ENCODE results near the gene TMC4.
"Not testable (repeated sequence)": the region's sequence is repeated elsewhere in the genome, so short reads cannot be mapped to it uniquely, and the experiment has no call there.

TMC4 gene, protein sequence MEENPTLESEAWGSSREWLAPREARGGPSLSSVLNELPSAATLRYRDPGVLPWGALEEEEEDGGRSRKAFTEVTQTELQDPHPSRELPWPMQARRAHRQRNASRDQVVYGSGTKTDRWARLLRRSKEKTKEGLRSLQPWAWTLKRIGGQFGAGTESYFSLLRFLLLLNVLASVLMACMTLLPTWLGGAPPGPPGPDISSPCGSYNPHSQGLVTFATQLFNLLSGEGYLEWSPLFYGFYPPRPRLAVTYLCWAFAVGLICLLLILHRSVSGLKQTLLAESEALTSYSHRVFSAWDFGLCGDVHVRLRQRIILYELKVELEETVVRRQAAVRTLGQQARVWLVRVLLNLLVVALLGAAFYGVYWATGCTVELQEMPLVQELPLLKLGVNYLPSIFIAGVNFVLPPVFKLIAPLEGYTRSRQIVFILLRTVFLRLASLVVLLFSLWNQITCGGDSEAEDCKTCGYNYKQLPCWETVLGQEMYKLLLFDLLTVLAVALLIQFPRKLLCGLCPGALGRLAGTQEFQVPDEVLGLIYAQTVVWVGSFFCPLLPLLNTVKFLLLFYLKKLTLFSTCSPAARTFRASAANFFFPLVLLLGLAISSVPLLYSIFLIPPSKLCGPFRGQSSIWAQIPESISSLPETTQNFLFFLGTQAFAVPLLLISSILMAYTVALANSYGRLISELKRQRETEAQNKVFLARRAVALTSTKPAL

DNA sequence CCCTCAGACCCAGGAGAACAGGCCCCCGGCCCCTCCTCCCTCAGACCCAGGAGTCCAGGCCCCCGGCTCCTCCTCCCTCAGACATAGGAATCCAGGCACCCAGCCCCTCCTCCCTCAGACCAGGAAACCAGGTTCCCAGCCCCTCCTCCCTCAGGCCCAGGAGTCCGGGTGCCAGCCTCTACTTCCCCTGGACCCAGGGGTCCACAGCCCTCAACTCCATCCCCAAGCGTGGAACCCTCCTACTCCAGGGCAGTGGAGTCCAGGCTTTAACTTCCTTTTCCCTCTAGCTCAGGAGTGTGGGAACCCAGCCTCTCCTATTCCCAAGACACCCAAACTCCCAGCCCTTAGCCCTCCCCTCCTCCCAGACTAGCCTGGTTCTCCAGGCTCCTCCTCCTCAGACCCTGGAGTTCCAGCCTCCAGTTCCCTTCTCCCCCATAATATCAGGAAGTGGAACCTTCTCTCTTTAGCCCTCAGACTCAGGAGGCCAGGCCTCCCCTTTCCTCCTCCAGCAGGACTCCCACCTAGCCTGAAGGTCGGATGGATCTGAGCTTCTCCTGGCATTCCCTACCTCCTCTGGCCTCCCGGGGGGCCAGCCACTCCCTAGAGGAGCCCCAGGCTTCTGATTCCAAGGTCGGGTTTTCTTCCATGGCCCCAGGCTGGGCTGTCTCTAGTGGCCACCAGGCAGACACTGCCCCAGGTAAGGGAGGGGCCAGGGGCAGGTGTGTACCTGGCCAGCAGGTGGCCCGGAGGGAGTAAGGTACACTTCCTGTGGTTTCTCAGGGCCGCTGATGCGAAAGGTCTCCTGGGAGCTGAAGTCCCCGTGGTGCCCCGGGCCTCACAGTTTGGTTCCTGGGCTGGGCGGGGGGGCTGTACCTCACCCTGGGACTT lies at the start of gene TMC4:
Gene TMC4 (minus strand): TSS at position 690 of the 888 bp plus-strand sequence. CDS start 43 bp downstream, at position 647.
- no peak for DNase-seq

DNA sequence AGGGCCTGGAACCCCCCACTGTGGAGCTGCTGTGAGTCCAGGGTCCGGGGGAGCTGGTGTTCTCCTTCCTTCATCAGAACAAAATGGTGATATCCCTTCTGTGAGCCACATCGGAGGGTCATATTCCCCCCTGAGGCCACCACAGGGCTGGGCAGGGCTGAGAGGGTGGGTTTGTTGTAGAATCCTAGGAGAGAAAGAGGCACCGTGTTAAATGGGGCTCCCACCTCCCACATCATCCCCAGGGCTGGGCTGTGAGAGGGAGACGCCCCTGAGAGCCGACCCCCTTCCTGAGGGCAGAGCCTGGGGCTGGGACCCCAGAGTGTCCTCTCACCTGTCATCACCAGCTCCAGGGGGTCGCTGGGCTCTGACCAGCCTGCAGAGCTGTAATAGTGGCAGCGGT lies 49.0 kb upstream of the TMC4 start:
- not testable (repeated sequence) for DNase-seq

DNA sequence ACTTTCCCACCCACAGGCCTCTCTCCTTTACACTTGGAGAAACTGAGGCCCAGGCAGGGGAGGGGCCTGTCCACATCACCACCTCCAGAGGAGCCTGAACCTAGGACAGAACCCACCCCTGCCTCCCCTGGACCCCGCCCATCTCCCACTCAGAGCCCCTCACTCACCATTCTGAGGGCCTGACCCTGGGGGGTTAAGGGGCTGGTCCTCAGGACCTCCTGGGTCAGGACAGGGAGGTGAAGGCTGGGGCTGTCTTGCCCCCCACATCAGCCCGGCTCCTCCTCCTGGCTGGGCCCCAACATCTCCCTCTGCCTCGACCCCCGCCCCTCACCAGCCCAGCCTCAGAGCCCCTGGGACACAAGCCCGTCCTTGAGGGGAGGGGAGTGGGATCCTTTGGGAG lies 46.7 kb upstream of the TMC4 start:
- DNase-seq: not testable (repeated sequence)

DNA sequence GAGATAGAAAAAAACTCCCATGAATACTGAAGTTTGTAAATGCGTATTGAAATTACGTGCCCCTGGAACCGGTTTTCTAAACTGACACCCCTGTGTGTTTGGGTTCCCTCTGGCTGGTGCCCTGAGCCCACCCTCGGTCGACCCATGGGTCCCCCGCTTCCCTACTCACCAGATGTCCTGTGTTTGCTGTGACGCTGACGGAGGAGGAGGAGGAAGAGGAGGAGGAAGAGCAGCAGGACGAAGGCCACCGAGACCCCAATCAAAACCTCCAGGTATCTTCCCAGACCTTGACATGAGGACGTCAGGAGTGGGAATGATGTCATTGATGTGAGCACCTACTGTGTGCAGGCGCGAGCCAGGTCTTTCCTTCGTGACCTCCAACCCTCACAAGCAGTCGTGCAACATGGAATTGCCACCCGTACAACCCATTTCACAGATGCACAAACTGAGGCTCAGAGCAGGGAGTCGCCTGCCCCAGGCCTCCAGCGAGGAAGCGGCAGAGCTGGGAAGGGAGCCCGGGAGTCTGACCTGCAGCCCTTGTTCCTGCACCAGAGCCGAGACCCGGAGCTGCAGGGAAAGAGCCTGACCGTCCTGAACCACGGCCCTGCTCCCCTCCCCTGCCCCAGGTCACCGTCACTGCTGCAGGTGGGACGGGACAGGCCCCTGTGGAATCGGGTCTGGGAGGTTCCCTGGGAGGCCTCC lies 46.2 kb upstream of the TMC4 start:
- DNase-seq: no peak

DNA sequence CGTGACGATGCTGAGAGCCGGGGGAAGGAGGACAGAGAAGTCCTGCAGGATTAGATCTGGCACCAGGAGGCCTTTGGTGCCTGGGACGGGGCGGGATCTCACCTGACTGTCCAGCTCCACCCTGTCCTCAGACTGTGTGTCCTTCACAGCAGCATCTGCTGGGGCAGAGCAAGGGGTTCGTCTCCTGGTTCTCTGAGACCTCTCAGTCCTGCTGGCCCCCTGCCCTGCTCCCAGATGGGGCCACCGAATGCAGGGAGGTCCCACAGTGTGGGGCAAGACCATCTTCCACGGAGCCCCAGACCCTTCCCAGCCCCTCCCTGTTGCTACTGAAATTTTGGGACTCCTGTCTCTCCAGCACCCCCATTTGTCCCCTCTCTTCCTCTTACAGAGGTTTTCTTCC lies 45.3 kb upstream of the TMC4 start:
- no peak for DNase-seq

DNA sequence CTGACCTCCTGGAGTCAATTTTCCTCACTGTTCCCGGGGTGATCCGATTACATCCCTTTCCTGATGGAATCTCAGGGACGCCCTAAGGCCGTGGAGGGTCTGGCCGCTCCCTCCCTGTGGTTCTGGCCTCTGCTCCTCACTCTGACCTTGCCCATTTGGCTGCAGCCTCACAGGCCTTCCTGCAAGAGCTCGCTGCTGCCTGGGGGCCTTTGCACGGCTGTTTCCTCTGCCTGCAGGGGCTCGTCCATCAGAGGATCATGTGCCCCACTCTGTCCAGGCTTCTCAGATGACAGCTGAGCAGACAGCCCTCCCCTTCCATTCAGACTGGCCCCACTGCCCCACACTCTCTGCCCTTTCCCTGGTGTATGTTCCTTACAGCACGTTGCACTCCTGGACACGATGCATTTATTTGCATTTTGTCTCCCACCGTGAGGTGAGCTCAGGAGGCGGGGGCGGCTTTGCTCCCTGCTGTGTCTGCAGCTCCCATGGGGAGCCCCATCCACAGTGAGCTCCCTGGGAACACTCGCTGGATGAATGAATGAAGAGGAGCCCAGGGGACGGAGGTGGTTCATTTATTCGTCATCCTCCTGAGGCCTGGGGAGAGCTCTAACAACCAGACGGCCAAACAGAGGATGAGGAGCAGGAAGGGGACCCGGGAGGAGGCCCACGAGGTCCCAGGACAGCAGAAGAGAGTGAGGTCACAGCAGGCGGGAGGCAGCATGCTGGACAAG lies 44.7 kb upstream of the TMC4 start:
- DNase-seq: not testable (repeated sequence)

DNA sequence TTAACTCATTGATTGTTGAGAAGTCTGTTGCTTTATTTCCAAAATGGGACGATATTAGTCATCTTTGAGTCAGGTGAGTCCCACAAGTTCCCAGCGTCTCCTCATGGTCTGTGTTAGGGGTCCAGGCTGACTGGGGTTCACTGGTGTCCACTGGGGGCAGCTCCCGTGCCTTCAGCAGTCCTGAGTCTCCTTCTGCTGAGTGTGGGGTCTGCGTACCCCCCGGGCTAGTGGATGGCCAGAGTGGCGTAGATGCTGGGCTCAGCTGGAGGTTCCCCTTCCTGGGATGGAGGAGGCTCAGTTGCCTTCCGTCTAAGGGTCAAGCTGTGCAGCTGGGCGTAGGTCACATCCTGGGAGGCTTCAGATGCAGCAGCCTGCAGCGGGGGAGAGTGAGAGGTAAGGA lies 43.9 kb upstream of the TMC4 start:
- no peak for DNase-seq

DNA sequence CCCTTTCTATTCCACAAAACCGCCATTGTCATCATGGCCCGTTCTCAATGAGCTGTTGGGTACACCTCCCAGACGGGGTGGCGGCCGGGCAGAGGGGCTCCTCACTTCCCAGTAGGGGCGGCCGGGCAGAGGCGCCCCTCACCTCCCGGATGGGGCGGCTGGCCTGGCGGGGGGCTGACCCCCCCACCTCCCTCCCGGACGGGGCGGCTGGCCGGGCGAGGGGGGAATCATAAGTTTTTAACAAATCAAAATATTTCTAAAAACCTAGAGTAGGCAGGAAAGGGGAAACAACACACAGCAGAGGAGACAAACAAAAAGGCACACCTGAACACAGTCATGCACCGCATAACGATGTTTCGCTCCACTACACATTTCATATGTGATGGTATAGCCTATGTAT lies 41.8 kb upstream of the TMC4 start:
- not testable (repeated sequence) for DNase-seq

DNA sequence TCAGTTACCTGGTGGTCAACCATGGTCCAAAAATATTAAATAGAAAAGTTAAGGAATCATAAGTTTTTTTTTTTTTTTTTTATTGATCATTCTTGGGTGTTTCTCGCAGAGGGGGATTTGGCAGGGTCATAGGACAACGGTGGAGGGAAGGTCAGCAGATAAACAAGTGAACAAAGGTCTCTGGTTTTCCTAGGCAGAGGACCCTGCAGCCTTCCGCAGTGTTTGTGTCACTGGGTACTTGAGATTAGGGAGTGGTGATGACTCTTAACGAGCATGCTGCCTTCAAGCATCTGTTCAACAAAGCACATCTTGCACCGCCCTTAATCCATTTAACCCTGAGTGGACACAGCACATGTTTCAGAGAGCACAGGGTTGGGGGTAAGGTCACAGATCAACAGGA lies 41.3 kb upstream of the TMC4 start:
- not testable (repeated sequence) for DNase-seq

DNA sequence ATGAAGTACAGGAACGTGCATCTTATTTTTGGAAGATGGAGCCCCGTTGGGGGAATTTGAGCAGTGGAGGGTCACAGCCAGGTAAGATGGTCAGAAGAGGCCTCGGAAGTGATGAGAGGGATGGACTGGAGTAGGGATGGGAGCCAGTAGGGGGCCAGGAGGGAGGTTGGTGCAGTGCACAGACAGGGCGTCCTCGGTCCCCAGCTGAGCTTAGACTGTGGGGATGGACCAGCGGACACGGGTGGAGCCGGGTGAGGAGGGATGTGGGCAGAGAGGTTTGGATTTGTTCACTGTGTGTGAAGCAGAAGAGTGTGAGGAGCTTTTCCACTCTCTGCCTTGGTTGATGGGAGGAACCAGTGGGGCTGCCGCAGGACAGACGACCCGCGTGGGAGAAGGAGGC lies 38.3 kb upstream of the TMC4 start:
- no peak for DNase-seq

DNA sequence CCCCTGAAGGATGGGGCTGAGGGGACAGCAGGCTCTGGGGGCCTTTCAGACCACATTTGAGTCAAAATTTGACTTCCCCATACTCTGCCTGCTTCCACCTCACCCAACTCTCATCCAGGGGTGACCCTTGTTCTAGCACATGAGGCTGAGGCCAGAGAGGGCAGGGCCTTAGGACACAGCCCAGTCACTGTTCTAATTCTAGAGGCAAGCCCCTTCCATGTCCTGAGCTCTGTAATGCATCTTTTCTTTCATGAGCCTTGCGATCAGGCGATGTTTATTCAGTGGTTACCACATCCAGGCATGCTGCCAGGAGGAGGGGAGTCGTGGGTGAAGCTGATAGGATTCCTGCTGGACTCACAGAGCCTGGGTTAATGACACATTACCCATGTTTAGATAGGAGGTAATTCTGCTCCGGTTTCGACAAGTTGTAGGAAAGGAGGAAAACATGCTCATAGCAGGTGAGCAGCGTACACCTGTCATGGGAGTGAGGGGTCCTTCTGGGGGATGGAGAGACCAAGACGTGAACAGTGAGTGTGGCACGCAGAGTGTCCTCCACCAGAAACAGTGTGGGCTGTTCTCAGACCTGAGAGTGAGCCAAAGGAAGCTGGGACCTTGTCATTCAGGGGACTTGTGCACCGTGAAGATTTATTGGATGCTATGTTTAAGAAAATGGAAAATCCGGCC lies 37.0 kb upstream of the TMC4 start:
- DNase-seq: peak; percentile 59

DNA sequence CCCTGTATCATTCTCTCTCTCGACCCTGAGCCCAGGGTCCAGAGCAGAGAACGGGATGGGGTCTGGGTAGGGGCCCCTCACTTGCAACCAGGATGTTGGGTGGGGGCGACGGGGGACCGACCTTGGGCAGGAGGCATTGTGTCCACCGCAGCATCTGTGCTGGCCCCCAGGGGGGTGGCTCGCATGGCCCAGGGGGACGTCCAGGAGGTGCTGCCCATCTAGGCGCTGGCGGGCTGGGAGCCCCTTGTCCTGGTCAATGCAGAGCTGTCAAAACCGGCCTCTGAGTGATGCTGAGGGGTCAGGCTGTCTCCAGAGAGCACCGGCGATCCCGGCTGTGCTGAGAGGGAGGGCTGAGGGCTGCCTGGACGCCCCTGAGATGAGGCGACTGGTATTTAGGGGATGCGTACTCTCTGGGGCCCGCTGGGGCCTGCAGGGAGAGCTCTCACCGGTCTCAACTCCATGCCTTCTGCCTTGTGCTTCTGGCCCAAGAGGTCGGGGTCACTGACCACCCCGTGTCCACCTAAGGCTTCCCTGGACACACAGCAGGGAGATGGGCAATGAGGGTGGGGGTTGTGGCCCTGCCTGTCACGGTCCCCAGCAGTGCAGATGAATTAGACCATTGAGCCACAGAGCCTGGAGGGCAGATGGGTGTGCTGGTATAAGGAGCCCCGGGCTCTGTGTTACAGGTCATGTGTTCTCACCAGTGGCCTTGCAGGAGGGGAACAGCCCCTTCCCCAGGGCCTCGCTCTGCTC lies 36.3 kb upstream of the TMC4 start:
- DNase-seq: peak; percentile 62

DNA sequence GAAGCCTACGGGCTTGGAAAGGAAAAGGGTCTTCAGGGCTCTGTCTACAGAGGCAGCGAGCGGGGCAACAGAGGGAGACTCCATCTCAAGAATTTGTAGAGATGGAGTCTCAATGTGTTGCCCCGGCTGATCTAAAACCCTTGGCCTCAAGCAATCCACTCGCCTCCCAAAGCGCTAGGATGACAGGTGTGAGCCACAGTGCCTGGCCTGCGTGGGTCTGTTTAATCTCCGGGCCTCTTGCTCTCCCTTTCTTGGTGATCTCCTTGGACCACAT lies 35.8 kb upstream of the TMC4 start:
- DNase-seq: no peak

DNA sequence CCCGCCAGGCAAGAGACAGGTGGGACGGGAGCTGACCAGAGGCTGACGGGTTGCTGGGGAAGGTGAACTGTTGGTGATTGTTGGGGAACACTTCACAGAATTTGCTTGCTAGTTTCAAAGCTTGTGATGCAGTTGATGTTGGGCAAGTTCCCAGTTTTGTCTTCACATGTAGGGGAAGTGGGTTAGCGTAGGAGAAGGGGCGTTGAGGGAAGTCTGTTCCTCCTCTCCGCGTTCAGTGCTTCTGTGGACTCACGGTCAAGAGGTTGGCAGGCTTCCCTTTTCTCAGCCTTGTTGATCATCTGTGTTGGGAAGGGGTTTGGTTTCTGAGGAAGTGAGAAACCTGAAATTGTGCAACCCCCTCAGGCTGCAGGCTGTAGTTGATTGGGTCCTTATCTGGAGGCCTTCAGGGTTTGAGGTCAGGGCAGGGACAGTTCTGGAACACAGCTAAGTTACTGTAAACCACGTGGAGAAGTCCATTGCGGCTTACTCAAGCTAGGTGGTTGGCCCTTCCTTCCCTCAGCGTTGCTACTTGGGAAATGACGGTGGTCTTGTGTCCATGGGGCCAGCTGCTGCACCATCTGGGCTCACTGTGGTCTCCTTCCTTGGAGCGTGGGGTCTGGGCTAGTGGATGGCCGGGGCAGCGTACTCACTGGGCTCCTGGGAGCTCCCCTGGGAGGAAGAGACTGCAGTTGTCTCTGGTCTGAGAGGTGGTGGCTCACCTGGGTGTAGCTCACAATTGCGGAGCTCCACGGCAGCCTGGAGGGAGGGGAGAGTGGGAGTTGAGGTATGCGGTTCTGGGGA lies 35.2 kb upstream of the TMC4 start:
- peak; percentile 74 for DNase-seq

DNA sequence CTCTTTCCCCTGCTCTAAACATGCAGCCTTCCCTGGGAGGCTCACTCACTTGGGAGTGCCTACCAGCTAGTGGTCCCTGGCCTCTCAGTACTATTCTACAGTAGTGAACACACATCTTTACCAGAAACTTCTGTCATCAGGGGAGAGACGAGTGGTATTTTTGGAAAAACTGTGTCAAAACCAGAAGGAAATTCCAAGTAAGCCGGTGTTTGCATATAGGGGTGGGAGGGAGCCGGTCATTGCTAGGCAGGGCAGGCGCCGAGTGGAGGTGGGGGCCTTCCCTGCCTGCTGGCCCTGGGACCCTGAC lies 34.7 kb upstream of the TMC4 start:
- no peak for DNase-seq

DNA sequence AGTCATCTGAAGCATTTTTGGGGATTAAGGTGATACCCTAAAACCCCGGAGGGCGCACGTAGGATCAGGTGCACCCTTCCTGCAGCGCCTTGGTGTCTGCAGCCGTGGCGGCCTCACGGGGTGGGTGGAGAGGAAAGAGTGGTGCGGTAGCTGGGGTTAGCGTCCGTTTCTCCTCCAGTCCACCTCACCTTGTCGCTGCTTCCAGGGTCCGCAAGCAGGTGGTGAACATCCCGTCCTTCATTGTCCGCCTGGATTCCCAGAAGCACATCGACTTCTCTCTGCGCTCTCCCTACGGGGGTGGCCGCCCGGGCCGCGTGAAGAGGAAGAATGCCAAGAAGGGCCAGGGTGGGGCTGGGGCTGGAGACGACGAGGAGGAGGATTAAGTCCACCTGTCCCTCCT lies 34.2 kb upstream of the TMC4 start:
- not testable (repeated sequence) for DNase-seq

DNA sequence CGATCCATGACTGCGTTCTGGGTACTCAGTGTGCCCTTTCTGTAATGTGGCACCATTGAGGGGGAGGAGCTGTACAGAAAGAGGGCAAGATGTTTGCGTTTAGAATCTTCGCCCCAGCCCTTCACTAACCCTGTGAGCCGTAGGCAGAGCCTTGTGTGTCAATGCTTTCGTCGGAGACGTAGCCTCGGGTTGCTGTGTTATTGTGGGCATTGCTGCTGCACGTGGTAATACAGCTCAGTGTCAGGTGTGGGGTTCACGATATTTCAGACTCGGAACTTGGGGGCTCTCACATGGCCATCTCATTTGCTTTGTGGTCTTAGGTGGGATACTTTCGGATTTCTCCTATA lies 33.8 kb upstream of the TMC4 start:
- no peak for DNase-seq

DNA sequence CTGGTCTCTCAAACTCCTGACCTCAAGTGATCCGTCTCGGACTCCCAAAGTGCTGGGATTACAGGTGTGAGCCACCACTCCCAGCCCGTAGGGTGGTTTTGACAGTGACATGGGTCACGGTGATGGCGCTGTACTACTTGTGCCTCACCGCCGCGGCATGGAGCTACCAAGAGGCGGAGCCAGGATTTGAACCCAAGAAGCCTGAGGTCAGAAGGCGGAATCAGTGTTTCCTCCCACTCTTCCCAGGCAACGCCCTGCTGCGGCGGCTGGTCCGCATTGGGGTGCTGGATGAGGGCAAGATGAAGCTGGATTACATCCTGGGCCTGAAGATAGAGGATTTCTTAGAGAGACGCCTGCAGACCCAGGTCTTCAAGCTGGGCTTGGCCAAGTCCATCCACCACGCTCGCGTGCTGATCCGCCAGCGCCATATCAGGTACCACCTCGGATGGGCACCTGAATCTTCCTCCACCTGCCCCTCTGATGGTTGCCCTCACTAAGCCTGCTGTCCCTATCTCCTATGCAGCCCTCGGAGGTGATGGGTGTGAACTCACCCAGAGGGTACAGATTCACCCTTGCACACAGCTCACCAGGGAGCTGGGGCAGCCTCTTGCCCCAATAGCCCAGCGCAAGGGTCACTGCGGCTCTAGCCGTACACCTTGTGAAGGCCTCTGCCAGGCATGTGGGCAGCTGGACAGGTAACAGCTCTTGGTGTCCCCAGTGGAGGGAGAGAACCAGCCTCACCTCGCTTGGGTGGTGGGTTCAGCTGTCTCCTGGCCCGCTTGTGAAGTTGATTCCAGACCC lies 33.3 kb upstream of the TMC4 start:
- no peak for DNase-seq

DNA sequence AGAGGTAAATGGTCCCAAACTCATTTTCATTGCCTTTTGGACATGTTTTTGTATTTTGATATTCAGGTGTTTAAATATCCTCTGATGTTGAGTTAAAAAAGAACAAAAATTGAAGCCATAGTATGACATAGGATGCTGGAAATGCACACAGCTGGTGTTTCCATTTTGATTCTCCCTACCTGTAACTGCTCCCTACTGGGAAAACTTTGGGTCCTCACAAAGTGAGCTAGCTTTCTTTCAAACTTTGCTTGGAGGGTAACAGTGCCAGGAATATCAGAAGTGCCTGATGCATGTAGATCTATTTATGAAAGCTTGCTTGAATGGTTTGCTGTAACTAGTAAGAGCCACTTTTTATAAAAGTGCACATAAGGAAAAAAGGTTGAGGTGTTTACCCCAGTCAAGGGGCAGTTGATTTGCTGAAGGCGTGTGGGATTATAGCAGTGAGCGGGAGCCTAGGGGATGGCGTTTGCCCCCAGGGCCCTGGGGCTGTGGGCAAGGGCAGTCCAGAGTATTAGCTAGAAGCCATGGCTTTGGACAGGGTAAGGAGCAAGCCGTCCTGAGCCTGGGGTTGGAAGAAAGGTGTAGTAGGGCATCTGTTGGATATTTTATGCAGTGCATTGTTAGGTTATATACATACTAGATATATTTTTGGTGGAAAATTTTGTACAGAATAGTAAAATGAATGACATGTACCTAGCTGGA lies 32.0 kb upstream of the TMC4 start:
- DNase-seq: no peak
